ENCODE data around the gene ZSWIM6. TPM values are rescaled to one million over a fixed set of nuclear protein-coding genes. Genes with fewer than 3 reads are reported as not detected.

Gene ZSWIM6
- total and polyA plus RNA-seq, 2 experiments from 2014 or later, result 3.9 to 6.0 TPM

DNA sequence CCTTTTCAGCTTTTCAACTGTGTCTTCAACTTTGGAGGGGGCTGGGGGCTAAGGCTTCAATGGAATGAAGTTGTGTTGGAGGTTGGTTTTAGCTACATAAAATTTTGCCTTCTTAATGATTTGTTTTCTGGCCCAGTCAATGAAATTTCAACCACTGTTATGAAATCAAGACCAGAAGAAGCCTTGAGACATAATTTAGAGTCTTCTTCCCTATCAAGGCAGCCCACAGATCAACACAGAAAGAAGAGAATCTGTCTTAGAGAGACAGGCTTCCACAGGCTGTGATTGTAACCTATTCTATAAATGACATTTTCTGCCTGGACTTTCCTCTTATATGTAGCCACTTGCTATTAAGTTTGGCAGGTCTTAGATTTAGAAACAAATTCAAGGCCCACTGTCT is 46.5 kb upstream of the ZSWIM6 start (continued):
- TF ChIP-seq, protein P1, sequence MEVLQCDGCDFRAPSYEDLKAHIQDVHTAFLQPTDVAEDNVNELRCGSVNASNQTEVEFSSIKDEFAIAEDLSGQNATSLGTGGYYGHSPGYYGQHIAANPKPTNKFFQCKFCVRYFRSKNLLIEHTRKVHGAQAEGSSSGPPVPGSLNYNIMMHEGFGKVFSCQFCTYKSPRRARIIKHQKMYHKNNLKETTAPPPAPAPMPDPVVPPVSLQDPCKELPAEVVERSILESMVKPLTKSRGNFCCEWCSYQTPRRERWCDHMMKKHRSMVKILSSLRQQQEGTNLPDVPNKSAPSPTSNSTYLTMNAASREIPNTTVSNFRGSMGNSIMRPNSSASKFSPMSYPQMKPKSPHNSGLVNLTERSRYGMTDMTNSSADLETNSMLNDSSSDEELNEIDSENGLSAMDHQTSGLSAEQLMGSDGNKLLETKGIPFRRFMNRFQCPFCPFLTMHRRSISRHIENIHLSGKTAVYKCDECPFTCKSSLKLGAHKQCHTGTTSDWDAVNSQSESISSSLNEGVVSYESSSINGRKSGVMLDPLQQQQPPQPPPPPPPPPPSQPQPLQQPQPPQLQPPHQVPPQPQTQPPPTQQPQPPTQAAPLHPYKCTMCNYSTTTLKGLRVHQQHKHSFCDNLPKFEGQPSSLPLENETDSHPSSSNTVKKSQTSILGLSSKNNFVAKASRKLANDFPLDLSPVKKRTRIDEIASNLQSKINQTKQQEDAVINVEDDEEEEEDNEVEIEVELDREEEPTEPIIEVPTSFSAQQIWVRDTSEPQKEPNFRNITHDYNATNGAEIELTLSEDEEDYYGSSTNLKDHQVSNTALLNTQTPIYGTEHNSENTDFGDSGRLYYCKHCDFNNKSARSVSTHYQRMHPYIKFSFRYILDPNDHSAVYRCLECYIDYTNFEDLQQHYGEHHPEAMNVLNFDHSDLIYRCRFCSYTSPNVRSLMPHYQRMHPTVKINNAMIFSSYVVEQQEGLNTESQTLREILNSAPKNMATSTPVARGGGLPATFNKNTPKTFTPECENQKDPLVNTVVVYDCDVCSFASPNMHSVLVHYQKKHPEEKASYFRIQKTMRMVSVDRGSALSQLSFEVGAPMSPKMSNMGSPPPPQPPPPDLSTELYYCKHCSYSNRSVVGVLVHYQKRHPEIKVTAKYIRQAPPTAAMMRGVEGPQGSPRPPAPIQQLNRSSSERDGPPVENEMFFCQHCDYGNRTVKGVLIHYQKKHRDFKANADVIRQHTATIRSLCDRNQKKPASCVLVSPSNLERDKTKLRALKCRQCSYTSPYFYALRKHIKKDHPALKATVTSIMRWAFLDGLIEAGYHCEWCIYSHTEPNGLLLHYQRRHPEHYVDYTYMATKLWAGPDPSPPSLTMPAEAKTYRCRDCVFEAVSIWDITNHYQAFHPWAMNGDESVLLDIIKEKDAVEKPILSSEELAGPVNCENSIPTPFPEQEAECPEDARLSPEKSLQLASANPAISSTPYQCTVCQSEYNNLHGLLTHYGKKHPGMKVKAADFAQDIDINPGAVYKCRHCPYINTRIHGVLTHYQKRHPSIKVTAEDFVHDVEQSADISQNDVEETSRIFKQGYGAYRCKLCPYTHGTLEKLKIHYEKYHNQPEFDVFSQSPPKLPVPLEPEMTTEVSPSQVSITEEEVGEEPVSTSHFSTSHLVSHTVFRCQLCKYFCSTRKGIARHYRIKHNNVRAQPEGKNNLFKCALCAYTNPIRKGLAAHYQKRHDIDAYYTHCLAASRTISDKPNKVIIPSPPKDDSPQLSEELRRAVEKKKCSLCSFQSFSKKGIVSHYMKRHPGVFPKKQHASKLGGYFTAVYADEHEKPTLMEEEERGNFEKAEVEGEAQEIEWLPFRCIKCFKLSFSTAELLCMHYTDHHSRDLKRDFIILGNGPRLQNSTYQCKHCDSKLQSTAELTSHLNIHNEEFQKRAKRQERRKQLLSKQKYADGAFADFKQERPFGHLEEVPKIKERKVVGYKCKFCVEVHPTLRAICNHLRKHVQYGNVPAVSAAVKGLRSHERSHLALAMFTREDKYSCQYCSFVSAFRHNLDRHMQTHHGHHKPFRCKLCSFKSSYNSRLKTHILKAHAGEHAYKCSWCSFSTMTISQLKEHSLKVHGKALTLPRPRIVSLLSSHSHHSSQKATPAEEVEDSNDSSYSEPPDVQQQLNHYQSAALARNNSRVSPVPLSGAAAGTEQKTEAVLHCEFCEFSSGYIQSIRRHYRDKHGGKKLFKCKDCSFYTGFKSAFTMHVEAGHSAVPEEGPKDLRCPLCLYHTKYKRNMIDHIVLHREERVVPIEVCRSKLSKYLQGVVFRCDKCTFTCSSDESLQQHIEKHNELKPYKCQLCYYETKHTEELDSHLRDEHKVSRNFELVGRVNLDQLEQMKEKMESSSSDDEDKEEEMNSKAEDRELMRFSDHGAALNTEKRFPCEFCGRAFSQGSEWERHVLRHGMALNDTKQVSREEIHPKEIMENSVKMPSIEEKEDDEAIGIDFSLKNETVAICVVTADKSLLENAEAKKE (CRISPR knock-in tag; IDR thresholded peaks at IDR 0.05), result no peak
- no peak for TF ChIP-seq STAT1 (IDR thresholded peaks at IDR 0.05; ENCODE audit: unreplicated experiment)

DNA sequence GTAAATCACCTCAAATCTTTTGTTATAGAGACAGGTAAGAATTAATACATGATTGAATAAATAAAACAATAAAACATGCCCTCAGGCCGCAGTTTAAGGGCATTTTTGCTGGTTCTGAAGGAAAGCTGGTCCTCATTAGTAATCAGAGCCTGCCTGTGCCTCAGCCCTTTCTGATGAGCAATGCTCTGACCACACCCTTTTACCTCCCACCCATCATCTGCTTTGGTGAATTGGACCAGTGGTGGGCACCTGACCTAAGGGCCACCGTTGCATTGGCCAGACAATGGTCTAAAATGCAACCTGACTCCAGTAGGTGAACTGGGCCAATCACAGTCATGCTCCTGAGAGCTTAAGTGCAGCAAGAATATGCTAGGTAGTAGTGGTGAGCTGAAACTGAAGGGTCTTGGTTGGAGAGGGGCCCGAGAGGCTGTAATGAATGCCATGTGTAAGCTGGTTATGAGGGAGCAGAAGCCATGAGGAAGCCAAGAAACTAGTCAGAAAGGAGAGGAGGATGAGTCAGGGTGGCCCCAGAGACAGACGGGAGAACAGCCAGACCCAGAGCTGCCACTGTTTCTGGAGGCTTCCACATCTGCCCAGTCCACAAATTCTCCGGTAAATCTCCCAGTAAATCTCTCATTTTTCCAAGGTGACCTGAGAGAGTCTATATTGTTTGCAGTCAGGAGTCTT is 45.5 kb upstream of the ZSWIM6 start:
- Histone ChIP-seq H3K27ac (ENCODE audit: low read depth) (no peak overlapping the region), H3K79me2 (replicated peaks; ENCODE audit: insufficient read depth) (no peaks in the 10 kb centered on the region), H3F3A (replicated peaks; ENCODE audit: low read depth) (no peaks in the 10 kb centered on the region), H3K4me2 (no peak overlapping the region), H2AFZ (no peak overlapping the region), H3K4me3 (no peak overlapping the region), H3K9me2 (ENCODE audit: insufficient read depth) (0 out of 2 replicates have a peak, but pooled peaks cover 4% of the 10 kb centered on the region), H3K27me3 (ENCODE audit: insufficient read depth) (no peaks in the 10 kb centered on the region), H3K4me1 (ENCODE audit: insufficient read depth) (no peaks in the 10 kb centered on the region), H3K36me3 (ENCODE audit: insufficient read depth) (no peaks in the 10 kb centered on the region), H4K20me1 (replicated peaks; ENCODE audit: insufficient read depth) (no peaks in the 10 kb centered on the region)
- TF ChIP-seq ZNF331 (CRISPR knock-in tag; IDR thresholded peaks at IDR 0.05; ENCODE audit: low read depth), result no peak
- peaks cover 9% of the 10 kb centered on the region; the same call in 2 of the 3 replicates for H3K4me1 Mint-ChIP-seq
- H3K9me3 Mint-ChIP-seq, result no peaks in the 10 kb centered on the region
- ATAC-seq (no peak), DNase-seq (ENCODE audit: low spot score) (no peak)
- no peaks in the 10 kb centered on the region for H3K27me3 Mint-ChIP-seq (ENCODE audit: insufficient read depth, low read depth, poor library complexity)
- H3K36me3 Mint-ChIP-seq (ENCODE audit: low read depth), result no peaks in the 10 kb centered on the region
- H3K4me3 Mint-ChIP-seq, result no peak overlapping the region
- H3K27ac Mint-ChIP-seq, result no peak overlapping the region

DNA sequence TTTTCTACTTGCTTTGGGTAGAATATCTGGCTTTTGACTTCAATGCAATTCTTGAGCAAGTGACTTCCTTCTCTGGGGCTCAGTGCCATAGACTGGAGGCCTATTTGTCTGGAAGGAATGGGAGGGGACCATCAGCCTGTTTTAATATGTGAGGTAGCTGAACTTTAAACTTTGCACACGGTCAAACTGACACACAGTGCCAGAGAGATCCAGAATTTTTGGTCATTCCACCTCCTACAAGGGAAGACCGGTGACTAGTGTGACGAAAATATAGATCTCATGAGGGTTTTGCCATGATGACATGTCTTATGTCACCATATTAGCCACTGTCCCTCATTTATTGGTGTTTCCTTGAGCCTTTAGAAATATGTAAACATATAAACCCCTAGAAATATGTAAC is 44.6 kb upstream of the ZSWIM6 start:
- Mint-ChIP-seq H3K4me3 (no peak overlapping the region), H3K36me3 (ENCODE audit: low read depth) (no peaks in the 10 kb centered on the region), H3K27me3 (ENCODE audit: insufficient read depth, low read depth, poor library complexity) (no peaks in the 10 kb centered on the region), H3K4me1 (peaks cover 9% of the 10 kb centered on the region; the same call in 2 of the 3 replicates), H3K9me3 (no peaks in the 10 kb centered on the region), H3K27ac (no peak overlapping the region)
- Histone ChIP-seq H3K4me1 (ENCODE audit: insufficient read depth) (no peaks in the 10 kb centered on the region), H3F3A (replicated peaks; ENCODE audit: low read depth) (no peaks in the 10 kb centered on the region), H3K36me3 (ENCODE audit: insufficient read depth) (no peaks in the 10 kb centered on the region), H3K4me2 (no peak overlapping the region), H3K79me2 (replicated peaks; ENCODE audit: insufficient read depth) (no peaks in the 10 kb centered on the region), H3K9me2 (ENCODE audit: insufficient read depth) (0 out of 2 replicates have a peak, but pooled peaks cover 4% of the 10 kb centered on the region), H3K27me3 (ENCODE audit: insufficient read depth) (no peaks in the 10 kb centered on the region), H2AFZ (no peak overlapping the region), H3K27ac (ENCODE audit: low read depth) (no peak overlapping the region), H3K4me3 (no peak overlapping the region), H4K20me1 (replicated peaks; ENCODE audit: insufficient read depth) (no peaks in the 10 kb centered on the region)
- DNase-seq (ENCODE audit: low spot score), result no peak
- ATAC-seq, result no peak
- TF ChIP-seq ZNF331 (CRISPR knock-in tag; IDR thresholded peaks at IDR 0.05; ENCODE audit: low read depth) (no peak), CREB1 (CRISPR knock-in tag; IDR thresholded peaks at IDR 0.05; ENCODE audit: low read depth) (no peak), NANOG (IDR thresholded peaks at IDR 0.05; ENCODE audit: borderline replicate concordance) (no peak), STAT1 (IDR thresholded peaks at IDR 0.05; ENCODE audit: unreplicated experiment) (no peak), EZH2 (IDR thresholded peaks at IDR 0.05; ENCODE audit: low read depth, unreplicated experiment) (no peak)
- TF ChIP-seq, protein P2, sequence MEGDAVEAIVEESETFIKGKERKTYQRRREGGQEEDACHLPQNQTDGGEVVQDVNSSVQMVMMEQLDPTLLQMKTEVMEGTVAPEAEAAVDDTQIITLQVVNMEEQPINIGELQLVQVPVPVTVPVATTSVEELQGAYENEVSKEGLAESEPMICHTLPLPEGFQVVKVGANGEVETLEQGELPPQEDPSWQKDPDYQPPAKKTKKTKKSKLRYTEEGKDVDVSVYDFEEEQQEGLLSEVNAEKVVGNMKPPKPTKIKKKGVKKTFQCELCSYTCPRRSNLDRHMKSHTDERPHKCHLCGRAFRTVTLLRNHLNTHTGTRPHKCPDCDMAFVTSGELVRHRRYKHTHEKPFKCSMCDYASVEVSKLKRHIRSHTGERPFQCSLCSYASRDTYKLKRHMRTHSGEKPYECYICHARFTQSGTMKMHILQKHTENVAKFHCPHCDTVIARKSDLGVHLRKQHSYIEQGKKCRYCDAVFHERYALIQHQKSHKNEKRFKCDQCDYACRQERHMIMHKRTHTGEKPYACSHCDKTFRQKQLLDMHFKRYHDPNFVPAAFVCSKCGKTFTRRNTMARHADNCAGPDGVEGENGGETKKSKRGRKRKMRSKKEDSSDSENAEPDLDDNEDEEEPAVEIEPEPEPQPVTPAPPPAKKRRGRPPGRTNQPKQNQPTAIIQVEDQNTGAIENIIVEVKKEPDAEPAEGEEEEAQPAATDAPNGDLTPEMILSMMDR (conservative IDR thresholded peaks at IDR 0.05; ENCODE audit: low read depth in 2 of 2), result no peak
- TF ChIP-seq, protein P3, sequence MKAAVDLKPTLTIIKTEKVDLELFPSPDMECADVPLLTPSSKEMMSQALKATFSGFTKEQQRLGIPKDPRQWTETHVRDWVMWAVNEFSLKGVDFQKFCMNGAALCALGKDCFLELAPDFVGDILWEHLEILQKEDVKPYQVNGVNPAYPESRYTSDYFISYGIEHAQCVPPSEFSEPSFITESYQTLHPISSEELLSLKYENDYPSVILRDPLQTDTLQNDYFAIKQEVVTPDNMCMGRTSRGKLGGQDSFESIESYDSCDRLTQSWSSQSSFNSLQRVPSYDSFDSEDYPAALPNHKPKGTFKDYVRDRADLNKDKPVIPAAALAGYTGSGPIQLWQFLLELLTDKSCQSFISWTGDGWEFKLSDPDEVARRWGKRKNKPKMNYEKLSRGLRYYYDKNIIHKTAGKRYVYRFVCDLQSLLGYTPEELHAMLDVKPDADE (IDR thresholded peaks at IDR 0.05), result no peak

Measured in GM23338 (cell line).